ENCODE results near the gene ARHGEF39. TPM values are rescaled to one million over a fixed set of nuclear protein-coding genes. Genes with fewer than 3 reads are reported as not detected.
"Not testable (repeated sequence)": the region's sequence is repeated elsewhere in the genome, so short reads cannot be mapped to it uniquely, and the experiment has no call there.

Gene ARHGEF39
- total RNA-seq, 2 experiments from 2014 or later: 16.0 to 19.9 TPM

- H3K9me3 Mint-ChIP-seq: no peaks in the 10 kb centered on the region
- ChIA-PET POLR2A (interaction anchor here (0.7 to 6.4 kb wide), 13 partner anchors 8 to 85 kb away, joined by 3 to 64 read pairs (median 4); partner anchors contain the start of genes CA9, CCDC107, CD72 and CREB3), CTCF (interaction anchor here (0.6 to 7.7 kb wide), 21 partner anchors 10 to 166 kb away, joined by 3 to 98 read pairs (median 5); partner anchors contain the start of genes ARHGEF39, CCDC107, CD72 and CREB3)
- H3K27me3 Mint-ChIP-seq: no peaks in the 10 kb centered on the region
- peak overlapping the region; percentile 79 for H3K27ac Mint-ChIP-seq
- ATAC-seq: peak; percentile 84
- H3K4me1 Mint-ChIP-seq (ENCODE audit: low read depth): peaks cover 44% of the 10 kb centered on the region
- peak; percentile 94 for DNase-seq
- peaks cover 35% of the 10 kb centered on the region for H3K36me3 Mint-ChIP-seq (ENCODE audit: low read depth)
- intact Hi-C loops (cut with micrococcal nuclease): no loop called here
- peak; percentile 83 for TF ChIP-seq CTCF (IDR thresholded peaks at IDR 0.05)
- H3K4me3 Mint-ChIP-seq: peak overlapping the region; percentile 85
Observed at GRCh38 chr9:35646533-35647265, 18.3 kb downstream of the ARHGEF39 start.

GRCh38 chr9:35646153-35646532 lies 18.9 kb downstream of the ARHGEF39 start:
- peaks cover 44% of the 10 kb centered on the region for H3K4me1 Mint-ChIP-seq (ENCODE audit: low read depth)
- peaks cover 39% of the 10 kb centered on the region for H3K36me3 Mint-ChIP-seq (ENCODE audit: low read depth)

DNA sequence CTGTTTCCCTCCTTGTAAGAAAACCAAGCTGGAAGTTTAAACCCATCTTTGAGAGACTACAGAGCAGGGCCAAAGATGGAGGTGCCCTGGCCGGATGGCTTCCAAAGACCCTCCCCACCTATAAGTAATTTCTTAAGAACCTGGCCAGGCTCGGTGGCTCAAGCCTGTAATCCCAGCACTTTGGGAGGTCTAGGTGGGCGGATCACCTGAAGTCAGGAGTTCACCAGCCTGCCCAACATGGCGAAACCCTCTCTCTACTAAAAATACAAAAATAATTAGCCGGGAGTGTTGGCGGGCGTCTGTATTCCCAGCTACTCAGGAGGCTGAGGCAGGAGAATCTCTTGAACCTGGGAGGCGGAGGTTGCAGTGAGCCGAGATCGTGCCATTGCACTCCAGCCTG lies 19.3 kb downstream of the ARHGEF39 start:
- peaks cover 43% of the 10 kb centered on the region for H3K36me3 Mint-ChIP-seq (ENCODE audit: low read depth)
- H3K27ac Mint-ChIP-seq: peak overlapping the region; percentile 79
- H3K27me3 Mint-ChIP-seq; intact Hi-C loops (cut with micrococcal nuclease); DNase-seq; ATAC-seq; H3K9me3 Mint-ChIP-seq: not testable (repeated sequence)
- POLR2A ChIA-PET: interaction anchor here (0.7 to 6.4 kb wide), 6 partner anchors 11 to 45 kb away, joined by 3 to 64 read pairs (median 6); partner anchors contain the start of genes CCDC107, CD72 and RMRP
- CTCF ChIA-PET: interaction anchor here (1.1 to 7.7 kb wide), 13 partner anchors 9 to 85 kb away, joined by 3 to 98 read pairs (median 21); partner anchors contain the start of genes ARHGEF39, CCDC107, CD72 and CREB3
- peaks cover 45% of the 10 kb centered on the region for H3K4me1 Mint-ChIP-seq (ENCODE audit: low read depth)
- H3K4me3 Mint-ChIP-seq: peak overlapping the region; percentile 85

More at GRCh38 chr9:35646153-35646532, 18.9 kb downstream of the ARHGEF39 start:
- ChIA-PET CTCF (interaction anchor here (0.6 to 7.7 kb wide), 13 partner anchors 10 to 102 kb away, joined by 3 to 98 read pairs (median 21); partner anchors contain the start of genes ARHGEF39, CCDC107, CD72 and CREB3), POLR2A (interaction anchor here (0.7 to 6.4 kb wide), 5 partner anchors 11 to 45 kb away, joined by 3 to 64 read pairs (median 8); partner anchors contain the start of genes CCDC107, CD72 and RMRP)
- TF ChIP-seq CTCF (IDR thresholded peaks at IDR 0.05): no peak
- H3K27me3 Mint-ChIP-seq: no peaks in the 10 kb centered on the region
- intact Hi-C loops (cut with micrococcal nuclease): no loop called here
- H3K27ac Mint-ChIP-seq: peak overlapping the region; percentile 79
- no peak for ATAC-seq
- DNase-seq: no peak
- peak overlapping the region; percentile 85 for H3K4me3 Mint-ChIP-seq
- no peaks in the 10 kb centered on the region for H3K9me3 Mint-ChIP-seq

GRCh38 chr9:35643046-35643445 lies 21.9 kb downstream of the ARHGEF39 start:
- Mint-ChIP-seq H3K9me3 (peaks cover 6% of the 10 kb centered on the region), H3K4me3 (no peak overlapping the region), H3K27ac (no peak overlapping the region), H3K4me1 (ENCODE audit: low read depth) (peaks cover 58% of the 10 kb centered on the region), H3K36me3 (ENCODE audit: low read depth) (peaks cover 34% of the 10 kb centered on the region), H3K27me3 (no peaks in the 10 kb centered on the region)
- POLR2A ChIA-PET: interaction anchor here (0.7 kb wide), 1 partner anchor 35 kb away, joined by 3 read pairs; no protein-coding TSS in a partner anchor
- DNase-seq (no peak), ATAC-seq (no peak)
- intact Hi-C loops (cut with micrococcal nuclease): no loop called here
- TF ChIP-seq CTCF (IDR thresholded peaks at IDR 0.05): no peak
- CTCF ChIA-PET: interaction anchor here (1.3 kb wide), 1 partner anchor 32 kb away, joined by 3 read pairs; no protein-coding TSS in a partner anchor

DNA sequence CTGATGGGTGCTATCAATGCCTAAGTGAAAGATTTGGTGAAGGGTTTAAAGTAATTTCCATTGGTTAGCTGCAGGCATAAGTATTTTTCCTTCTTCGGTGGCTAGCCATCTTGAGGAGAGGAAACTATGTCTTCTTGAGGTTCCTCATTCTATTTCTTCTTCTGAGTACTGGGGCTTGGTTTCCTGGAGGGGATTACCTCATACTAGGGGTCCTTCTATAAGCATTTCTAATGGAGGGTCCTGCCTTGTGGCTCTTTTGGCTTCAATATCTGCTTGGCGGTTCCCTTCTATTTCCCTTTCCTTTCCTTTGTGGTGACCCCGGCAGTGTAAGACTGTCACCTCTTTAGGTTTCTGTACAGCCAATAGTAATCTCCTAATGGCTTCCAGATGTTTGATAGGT lies 23.5 kb downstream of the ARHGEF39 start:
- H3K27ac Mint-ChIP-seq; DNase-seq; H3K27me3 Mint-ChIP-seq; POLR2A ChIA-PET; H3K9me3 Mint-ChIP-seq; intact Hi-C loops (cut with micrococcal nuclease); H3K4me3 Mint-ChIP-seq; ATAC-seq: not testable (repeated sequence)
- H3K4me1 Mint-ChIP-seq (ENCODE audit: low read depth): peaks cover 64% of the 10 kb centered on the region
- H3K36me3 Mint-ChIP-seq (ENCODE audit: low read depth): peaks cover 36% of the 10 kb centered on the region
- CTCF ChIA-PET: interaction anchor here (2.8 kb wide), 1 partner anchor 30 kb away, joined by 15 read pairs; no protein-coding TSS in a partner anchor

DNA sequence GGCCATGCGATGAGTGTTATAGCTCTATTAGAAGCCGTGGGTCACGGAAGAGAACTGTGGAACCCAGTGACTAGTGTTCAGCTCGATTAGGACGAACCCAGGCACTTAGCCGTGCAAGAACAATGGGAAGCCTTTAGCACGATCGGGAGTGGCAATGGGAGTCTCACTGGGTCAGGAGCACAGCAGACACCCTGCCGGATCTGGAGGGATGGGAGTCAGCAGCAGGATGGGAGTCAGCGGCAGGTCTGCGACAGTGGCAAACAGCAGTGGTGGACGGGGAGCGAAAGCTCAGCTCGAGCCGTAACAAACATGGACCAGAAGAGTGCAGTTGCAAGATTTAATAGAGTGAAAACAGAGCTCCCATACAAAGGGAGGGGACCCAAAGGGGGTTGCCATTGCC lies 24.6 kb downstream of the ARHGEF39 start:
- H3K9me3 Mint-ChIP-seq; DNase-seq; POLR2A ChIA-PET; H3K27me3 Mint-ChIP-seq; intact Hi-C loops (cut with micrococcal nuclease); H3K4me3 Mint-ChIP-seq; ATAC-seq: not testable (repeated sequence)
- CTCF ChIA-PET: interaction anchor here (1.3 to 3.4 kb wide), 5 partner anchors 9 to 29 kb away, joined by 3 to 15 read pairs (median 13); partner anchors contain the start of genes ARHGEF39, CD72 and SIT1
- H3K4me1 Mint-ChIP-seq (ENCODE audit: low read depth): peaks cover 72% of the 10 kb centered on the region
- peak overlapping the region; percentile 75 for H3K27ac Mint-ChIP-seq
- H3K36me3 Mint-ChIP-seq (ENCODE audit: low read depth): peaks cover 32% of the 10 kb centered on the region

Data from activated CD8-positive, alpha-beta T cell treated with anti-CD3 and anti-CD28 coated beads for 36 hours (primary cell).